ENCODE measurements around the gene AMOTL2. TPM values are rescaled to one million over a fixed set of nuclear protein-coding genes. Genes with fewer than 3 reads are reported as not detected.

The AMOTL2 gene
- total and polyA plus RNA-seq, 4 donors = 4.2 to 16.7 (median 9.4) TPM

GRCh38 chr3:134389865-134390264 is 15.6 kb upstream of the AMOTL2 start:
- Histone ChIP-seq H3K4me3 (ENCODE audit: low read depth in 1 of 3, low read length in 3 of 3) (no peak overlapping the region), H3K36me3 (ENCODE audit: control insufficient read depth in 4 of 4, insufficient read depth in 3 of 4, low read depth in 1 of 4, low read length in 3 of 4) (no peaks in the 10 kb centered on the region), H3K27me3 (ENCODE audit: control insufficient read depth in 4 of 4, insufficient read depth in 4 of 4, low read length in 3 of 4) (no peaks in the 10 kb centered on the region), H3K4me1 (ENCODE audit: control insufficient read depth in 4 of 4, insufficient read depth in 4 of 4, low read length in 3 of 4) (no peaks in the 10 kb centered on the region), H3K27ac (ENCODE audit: low read depth in 1 of 2, low read length in 2 of 2) (no peak overlapping the region), H3K9me3 (ENCODE audit: control insufficient read depth in 4 of 4, low read length in 3 of 4) (no peaks in the 10 kb centered on the region), H3K9ac (ENCODE audit: low read depth in 1 of 2, low read length in 2 of 2) (no peak overlapping the region)
- no peak for DNase-seq (ENCODE audit: low spot score)
- no peak for TF ChIP-seq SP1 (IDR thresholded peaks at IDR 0.05)
- no peak for TF ChIP-seq ATF3 (IDR thresholded peaks at IDR 0.05)
- no peak for TF ChIP-seq HNF4G (IDR thresholded peaks at IDR 0.05)
- no peak for TF ChIP-seq MAX (IDR thresholded peaks at IDR 0.05)
- no peak for TF ChIP-seq TAF1 (conservative IDR thresholded peaks at IDR 0.05)
- TF ChIP-seq NR2F2 (IDR thresholded peaks at IDR 0.05) = no peak
- TF ChIP-seq YY1 (IDR thresholded peaks at IDR 0.05) = no peak
- no peak for TF ChIP-seq RXRA (IDR thresholded peaks at IDR 0.05)
- TF ChIP-seq EGR1 (IDR thresholded peaks at IDR 0.05; ENCODE audit: low read depth in 2 of 2) = no peak
- no peak for TF ChIP-seq ZBTB33 (IDR thresholded peaks at IDR 0.05)
- no peak for TF ChIP-seq JUND (IDR thresholded peaks at IDR 0.05)
- no peak for TF ChIP-seq GABPA (IDR thresholded peaks at IDR 0.05 in 1 of 2, conservative IDR thresholded peaks at IDR 0.05 in 1 of 2)
- TF ChIP-seq REST (IDR thresholded peaks at IDR 0.05) = no peak
- TF ChIP-seq CTCF (IDR thresholded peaks at IDR 0.05; ENCODE audit: low read depth, low read length, missing input control) = no peak
- no peak for TF ChIP-seq FOXA1 (IDR thresholded peaks at IDR 0.05)
- no peak for TF ChIP-seq RAD21 (IDR thresholded peaks at IDR 0.05)
- TF ChIP-seq FOXA2 (IDR thresholded peaks at IDR 0.05) = no peak
- WGBS = 100% methylated on average over 1 of the region's 1 CpG
